HL-60 (cell line): Measurements from ENCODE around the gene MPST.

Source experiments
- REST ChIP-seq: IDR thresholded peaks from 2 replicates; pipeline ENCODE4 v1.6.1; 2012; ENCODE audit warnings: low read depth; ENCODE audit not compliant: insufficient replicate concordance
- TF ChIP-seq, protein P1 (sequence below): IDR thresholded peaks from one replicate; pipeline ENCODE4 v1.5.1; 2011; ENCODE audit warnings: low read length, control low read depth, inconsistent platforms; ENCODE audit not compliant: insufficient read depth

DNA sequence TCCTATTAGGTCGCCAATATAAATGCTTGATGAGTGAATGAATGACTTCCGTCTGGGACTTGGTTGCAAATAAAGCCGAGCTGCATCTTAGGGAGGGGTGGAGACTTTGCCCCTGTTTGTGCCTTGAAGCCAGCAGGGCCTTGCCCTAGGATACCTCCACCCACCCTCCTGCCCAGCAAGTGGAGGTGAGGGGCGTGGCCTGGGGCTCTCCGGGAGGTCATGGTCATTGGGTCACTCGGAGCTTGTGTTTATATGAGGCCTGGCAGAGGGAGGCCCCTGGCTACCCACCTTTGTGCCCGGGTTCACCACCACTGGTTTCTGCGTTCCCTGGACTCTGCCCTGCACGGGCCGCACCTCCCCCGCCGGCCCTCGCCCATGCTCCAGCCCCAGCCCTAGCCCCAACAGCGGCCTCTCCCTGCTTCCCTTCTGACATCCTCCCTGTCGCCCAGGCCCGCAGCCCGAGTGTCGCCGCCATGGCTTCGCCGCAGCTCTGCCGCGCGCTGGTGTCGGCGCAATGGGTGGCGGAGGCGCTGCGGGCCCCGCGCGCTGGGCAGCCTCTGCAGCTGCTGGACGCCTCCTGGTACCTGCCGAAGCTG lies 4.3 kb downstream of the MPST start:
- TF ChIP-seq, protein P1, sequence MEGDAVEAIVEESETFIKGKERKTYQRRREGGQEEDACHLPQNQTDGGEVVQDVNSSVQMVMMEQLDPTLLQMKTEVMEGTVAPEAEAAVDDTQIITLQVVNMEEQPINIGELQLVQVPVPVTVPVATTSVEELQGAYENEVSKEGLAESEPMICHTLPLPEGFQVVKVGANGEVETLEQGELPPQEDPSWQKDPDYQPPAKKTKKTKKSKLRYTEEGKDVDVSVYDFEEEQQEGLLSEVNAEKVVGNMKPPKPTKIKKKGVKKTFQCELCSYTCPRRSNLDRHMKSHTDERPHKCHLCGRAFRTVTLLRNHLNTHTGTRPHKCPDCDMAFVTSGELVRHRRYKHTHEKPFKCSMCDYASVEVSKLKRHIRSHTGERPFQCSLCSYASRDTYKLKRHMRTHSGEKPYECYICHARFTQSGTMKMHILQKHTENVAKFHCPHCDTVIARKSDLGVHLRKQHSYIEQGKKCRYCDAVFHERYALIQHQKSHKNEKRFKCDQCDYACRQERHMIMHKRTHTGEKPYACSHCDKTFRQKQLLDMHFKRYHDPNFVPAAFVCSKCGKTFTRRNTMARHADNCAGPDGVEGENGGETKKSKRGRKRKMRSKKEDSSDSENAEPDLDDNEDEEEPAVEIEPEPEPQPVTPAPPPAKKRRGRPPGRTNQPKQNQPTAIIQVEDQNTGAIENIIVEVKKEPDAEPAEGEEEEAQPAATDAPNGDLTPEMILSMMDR: no peak
- no peak for TF ChIP-seq REST
